ENCODE results near the gene ZRANB1. TPM values are rescaled to one million over a fixed set of nuclear protein-coding genes. Genes with fewer than 3 reads are reported as not detected.

Gene ZRANB1
- total and polyA plus RNA-seq, 2 of the 13 experiments (the other 11 are each of a cell fraction or from before 2014, with no cell fraction given), result 10.3 to 19.6 TPM

Small RNA genes within 50 kb of the gene (microRNA-seq; reads per million reads assigned to microRNA genes)
- gene MIR4296, result not detected

Small RNA genes within 50 kb of the gene (small RNA-seq; reads per million reads assigned to genes)
- 0 reads per million in 3 experiments for gene MIR4296 (ENCODE audit: insufficient read depth in 2 of 3, insufficient read length in 3 of 3, low read depth in 2 of 3, low replicate concordance in 1 of 3)

Other genes starting within 250 kb of the ZRANB1 start
- 17.6 and 19.3 TPM in 2 replicates for gene FAM53B, start 197.7 kb upstream of the ZRANB1 start, total RNA-seq (2016; rRNA removed; fragmentation: Illumina TruSeq; extraction: Trizol)
- 5.8 and 6.4 TPM in 2 replicates for gene FAM53B, start 197.7 kb upstream of the ZRANB1 start, polyA plus RNA-seq (2011; rRNA removed)
- gene EEF1AKMT2, start 150.2 kb upstream of the ZRANB1 start, total RNA-seq (2016; rRNA removed; fragmentation: Illumina TruSeq; extraction: Trizol), result 19.3 and 24.1 TPM in 2 replicates
- 8.6 and 11.3 TPM in 2 replicates for gene EEF1AKMT2, start 150.2 kb upstream of the ZRANB1 start, polyA plus RNA-seq (2011; rRNA removed)
- gene ABRAXAS2, start 140.3 kb upstream of the ZRANB1 start, total RNA-seq (2016; rRNA removed; fragmentation: Illumina TruSeq; extraction: Trizol), result 14.2 and 20.2 TPM in 2 replicates
- 6.6 and 8.0 TPM in 2 replicates for gene ABRAXAS2, start 140.3 kb upstream of the ZRANB1 start, polyA plus RNA-seq (2011; rRNA removed)
- not detected in 2 replicates for gene CTBP2, start 218.4 kb downstream of the ZRANB1 start, total RNA-seq (2016; rRNA removed; fragmentation: Illumina TruSeq; extraction: Trizol)
- 0.08 TPM in 1 of 2 replicates, not detected in the other for gene CTBP2, start 218.4 kb downstream of the ZRANB1 start, polyA plus RNA-seq (2011; rRNA removed)

All from HepG2 (cell line).